HG03571 (cell line): ENCODE data around the gene TMEM250.

Experiments used
- ATAC-seq: cut with Tn5 transposase; IDR thresholded peaks from one replicate; pipeline ENCODE4 v1.9.1; 2021; ENCODE audit not compliant: unreplicated experiment

TMEM250 gene

DNA sequence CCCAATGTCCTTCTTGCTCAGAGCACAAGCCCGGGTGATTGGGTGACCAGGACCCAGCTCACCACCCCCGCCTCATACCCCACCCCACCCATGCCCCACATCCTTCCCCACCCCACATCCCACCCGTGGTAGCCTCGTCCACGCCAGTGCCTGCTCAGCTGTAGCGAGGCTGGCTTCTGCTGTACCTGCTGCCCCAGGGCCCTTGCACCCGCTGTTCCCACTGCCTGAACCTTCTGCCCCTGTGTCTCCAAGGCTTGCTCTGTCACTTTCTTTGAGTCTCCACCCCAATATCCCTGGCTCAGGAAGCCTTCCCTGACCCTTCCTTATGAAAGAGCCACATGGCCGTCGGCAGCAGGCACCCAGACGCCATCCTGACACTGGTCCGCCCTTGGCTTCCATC, 20.5 kb downstream of the TMEM250 start:
- no peak for ATAC-seq

DNA sequence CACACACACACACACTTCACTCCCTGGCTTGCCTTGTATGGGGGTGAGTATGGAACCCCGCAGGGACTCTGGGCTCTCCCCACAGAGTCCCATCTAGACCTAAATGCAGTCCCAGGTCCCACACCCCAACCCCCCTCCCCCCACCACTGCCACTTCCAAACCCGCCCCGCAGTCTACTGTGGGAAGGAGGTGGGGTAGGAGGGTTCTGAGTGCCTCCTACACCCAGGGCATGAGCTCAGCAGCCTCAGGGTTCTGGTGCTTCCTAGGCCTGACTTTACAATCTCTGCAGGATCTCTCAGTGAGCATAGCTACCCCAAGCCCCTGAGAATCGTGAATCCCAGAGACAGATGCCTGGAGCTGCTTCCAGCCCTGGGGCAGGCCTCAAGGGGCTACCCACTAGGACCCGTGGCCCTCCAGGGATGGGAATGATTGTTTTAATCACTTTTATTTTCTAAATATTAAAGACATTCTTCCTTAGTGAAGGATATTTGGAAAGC, 22.1 kb downstream of the TMEM250 start:
- no peak for ATAC-seq

DNA sequence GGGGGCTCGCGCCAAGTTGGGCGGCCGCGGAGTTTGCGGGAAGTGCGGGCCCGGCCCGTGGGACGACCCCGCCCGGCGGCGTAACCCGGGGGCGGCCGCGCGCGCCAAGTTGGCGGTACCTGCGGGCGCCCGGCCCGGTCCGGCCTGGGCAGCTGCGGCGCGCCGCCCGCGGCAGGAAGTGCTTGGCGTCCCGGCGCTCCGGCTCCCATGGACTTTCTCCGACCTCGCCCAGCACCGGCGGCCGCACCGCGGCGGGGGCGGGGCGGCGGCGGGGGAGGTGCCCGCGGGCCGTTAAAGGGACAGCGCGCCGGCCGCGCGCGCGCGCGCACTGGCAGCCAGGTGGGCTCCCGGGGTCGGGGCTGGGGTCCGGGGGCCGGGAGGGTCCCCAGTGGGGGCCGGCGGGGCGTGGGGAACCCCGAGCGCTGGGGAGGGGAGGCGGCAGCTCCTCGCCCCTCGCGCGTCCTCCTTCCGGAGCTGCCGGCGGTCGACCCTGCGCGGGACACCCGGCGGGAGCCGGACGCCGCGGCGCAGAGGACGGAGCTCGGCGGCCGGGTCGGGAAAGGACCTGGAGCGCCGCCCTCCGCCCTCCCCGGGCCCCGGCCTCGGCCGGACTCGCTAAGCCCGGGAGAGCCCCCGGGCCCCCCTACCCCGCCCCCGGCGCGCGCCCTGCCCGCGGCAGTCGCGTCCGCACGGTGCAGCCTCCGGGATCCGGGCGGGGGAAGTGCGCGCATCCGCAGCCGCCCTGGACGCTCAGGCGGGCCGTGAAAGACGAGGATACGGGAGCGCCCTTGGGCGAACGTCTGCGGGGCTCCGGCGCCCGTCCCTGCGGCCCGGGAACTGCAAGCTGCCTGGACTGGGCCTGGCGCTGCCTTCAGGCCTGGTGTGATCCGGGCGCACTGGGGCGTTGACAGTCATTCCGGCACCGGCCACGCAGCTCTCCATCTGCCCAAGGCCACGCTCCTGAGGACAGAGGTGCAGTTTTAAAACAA, 23.3 kb downstream of the TMEM250 start, which contains the start of gene NACC2:
NACC2 (minus strand) TSS at position 220 of the 989 bp plus-strand sequence. CDS start 44,768 bp downstream, outside the sequence.
- no peak for ATAC-seq

DNA sequence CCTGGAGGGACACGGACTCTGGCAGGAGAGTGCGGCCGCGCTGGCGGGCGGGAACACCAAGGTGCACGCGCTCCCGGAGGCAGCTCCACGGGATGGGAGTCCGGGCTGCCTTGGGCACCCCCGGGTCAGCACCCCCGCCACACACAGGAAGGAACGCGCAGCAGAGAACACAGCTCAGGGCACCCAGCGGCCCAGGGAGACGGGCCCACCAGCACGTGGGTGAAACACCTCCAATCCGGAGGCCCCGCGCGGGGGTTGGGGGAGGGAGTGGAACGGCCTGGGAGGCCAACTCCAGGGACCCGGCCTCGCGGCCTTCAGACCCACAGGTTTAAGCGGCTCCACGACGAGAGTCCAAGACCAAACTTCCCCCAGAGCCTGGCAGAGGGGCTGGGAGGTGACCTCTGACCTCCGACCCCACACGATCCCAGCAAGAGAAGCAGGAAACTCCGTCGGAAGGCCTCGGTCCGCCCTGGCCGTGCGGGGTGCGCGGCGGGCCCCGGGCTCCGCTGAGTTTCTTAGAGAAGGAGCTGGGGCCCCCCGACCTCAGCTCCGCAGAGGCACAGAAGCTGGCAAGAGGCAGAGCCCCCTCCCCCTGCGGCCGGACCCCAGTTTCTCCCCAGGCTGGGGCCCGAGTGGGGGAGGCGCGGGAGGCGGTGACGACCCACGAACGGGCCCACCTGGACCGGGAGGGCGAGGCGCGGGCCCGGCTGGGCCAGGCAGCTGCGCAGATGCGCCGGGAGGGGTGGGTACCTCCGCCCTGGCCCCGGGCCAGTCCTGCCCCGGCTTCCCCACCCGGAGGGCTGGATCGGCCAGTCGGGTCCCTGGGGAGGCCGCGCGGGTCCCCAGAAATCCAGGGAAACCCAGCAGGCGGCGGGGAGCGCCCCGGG, 24.4 kb downstream of the TMEM250 start:
- no peak for ATAC-seq

DNA sequence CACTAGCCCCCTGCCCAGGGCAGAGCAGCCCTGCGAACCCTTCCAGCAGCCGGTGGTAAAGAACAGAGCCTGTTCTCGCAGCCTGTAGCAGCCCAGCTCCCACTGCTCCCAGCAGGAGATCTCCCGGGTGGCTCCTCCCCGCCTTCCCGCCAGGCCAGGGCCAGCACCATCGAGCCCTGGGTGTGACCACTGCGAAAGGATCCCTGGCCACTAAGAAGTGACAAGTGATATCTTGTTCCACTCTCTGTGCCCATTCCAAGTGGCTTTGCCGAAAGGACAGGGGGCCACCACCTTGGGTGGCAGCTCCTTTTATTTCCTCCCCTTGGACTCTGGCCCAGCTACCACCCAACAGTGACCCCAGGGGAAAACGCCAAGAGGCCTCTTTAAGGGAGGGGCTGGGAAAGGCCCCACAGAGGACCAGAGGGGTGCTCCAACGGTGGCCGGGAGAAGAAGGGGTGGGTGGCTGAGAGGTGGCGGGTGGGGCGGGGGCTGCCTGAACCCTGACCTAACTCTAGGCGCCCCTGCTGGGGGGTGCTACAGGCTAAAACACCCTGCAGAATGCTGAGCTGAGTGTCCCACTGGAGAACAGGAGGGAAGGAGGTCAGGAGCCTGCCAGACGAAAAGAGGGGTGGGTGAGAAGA, 25.2 kb downstream of the TMEM250 start:
- ATAC-seq: no peak

DNA sequence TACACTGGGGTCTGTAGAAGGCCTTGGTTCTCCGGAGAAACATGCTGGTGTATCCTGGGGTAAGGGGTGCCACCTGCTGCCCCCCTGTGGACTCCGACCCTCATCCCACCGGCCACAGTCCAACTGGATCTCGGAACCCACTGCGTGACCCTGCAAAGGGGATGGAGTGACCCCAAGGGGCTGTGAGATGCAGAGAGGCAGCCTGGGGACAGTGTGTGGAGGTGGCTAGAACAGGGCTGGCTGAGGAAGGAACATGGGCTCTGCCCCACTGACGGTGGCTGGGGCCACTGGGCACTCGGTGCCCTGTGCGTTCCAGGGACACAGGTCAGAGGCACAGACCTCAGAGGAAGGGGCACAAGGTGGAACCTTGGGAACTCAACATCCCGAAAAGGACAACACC, 25.9 kb downstream of the TMEM250 start:
- ATAC-seq: no peak

DNA sequence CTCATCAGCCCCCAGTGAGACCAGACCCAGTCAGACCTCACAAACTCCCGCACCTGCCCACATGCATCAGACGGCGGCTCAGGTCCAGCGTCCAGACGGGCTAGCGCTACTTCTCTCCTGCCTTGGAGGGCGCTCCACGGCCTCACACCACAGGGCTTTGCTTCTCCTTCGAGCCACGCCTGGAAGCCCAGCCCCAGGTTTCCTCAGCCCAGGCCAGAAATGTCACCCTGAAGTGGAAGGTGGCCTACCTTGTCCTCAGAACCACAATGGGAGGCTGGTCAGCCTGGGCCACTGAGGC, 26.4 kb downstream of the TMEM250 start:
- no peak for ATAC-seq

DNA sequence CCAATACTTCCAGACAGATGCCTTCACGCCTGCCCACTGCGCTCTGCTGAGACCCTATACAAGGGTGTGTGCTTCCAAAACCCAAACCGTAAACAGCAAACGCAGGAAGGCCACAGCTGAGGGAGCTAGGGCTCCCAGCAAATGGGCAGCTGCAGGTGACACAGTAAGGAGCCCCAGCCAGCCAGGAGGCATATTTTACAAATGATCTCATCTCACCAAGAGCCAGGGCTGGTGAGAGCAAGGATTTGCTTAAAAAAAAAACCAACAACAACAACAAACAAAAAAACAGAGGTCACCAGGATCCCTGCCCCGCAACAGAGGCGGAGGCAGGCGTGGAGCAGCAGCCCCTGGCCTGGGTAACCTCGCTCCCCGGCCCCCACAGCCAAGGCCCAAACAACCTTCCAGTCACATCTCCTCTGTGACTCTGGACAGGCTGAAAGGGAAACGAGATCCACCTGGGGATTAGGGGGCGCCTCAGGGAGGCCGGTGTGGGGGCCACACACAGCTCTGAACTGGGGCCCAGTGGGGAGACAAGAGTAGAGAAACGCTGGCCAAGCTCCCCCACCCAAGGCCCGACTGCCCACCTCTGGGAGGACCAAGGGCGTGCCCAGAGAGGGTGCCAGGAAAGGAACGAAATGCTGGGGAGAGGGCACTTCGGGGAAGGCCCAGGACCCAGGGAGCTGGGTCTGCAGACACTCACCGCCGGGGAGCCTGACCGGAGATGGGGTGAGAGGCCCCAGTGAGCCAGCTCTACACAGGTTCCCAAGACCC, 26.9 kb downstream of the TMEM250 start:
- no peak for ATAC-seq

DNA sequence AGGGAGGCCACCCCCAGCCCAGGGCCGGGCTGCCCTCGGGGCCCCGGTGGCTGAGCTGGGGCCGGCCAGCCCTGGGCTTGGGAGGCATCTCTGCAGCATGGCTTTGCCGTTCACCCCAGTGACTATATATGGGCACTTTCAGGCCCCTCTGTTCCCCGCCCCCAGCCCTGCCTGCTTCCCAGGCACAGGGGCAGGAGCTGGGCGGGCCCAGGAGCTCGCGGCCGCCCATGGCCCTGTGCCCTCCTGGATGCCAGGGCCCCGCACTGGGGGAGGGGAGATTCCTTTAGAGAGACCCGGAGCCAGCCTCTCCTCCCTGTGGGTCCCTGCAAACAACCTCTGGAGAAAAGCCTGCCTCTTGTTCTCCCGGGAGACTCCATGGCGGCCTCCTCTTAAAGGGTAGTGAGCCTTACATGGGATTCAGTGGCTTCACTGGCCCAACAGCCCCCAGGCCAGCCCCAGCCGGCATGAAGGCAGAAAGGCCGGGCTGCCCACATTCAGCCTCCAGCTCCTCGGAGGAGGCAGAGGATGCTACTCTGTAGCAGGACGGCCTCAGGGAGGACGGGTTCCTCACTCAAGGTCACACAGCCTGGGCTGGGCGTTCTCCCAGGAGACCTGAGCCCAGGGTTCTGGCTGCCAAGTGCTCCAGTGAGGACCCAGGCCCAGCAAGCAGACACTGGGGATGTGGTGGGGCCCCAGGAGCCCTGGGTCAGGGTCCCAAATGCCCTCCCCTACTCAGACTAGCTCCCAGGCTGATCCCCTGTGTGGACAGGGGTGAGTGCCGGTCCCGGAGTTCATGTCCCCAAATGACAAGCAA, 27.7 kb downstream of the TMEM250 start:
- no peak for ATAC-seq

DNA sequence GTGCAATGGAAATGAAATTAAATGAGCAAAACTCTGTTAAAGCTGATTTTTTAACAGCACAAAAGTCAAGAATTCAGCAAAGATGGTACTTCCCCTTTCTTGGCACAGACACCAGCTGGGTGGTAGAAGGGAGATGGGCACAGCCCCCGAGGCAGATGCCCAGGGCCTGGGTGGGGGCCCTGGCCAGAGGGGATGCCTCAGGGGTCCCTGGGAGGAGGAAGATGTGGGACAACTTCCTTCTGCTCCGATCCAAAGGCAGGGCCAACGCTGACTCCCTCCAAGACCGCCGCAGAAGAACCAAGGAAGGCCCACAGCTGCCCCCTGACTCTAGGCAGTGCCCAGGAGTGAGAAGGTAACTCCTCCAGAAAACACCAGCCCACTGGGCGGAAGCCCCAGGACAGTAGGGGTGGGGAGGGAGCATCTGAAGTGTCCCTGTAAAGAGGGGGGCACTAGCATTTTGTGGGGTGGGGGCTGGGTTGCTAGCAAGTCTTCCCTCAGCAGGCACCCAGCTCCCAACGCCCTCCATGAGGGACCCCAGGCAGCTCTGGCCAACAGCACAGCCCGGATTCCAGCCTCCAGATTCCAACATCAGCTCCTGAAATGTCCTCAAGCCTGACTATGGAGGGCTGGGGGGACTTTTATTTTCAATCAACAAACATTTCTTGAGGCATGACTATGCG, 28.5 kb downstream of the TMEM250 start:
- no peak for ATAC-seq

DNA sequence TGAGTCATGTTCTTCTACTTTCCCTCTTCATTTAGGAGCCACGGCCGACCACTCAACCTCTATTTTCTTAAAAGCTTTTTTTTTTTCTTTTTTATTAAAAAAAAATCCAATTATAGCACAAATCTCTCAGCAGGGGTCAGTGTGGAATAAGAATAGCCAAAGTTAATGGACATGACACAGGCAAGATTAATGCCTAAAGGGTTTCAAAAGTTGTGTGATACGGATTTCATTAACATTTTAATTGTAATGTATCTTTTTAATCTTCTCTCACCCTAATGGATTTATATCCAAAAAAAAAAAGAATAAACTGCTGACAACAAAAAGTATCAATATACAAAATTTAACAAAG, 29.0 kb downstream of the TMEM250 start:
- ATAC-seq: no peak

DNA sequence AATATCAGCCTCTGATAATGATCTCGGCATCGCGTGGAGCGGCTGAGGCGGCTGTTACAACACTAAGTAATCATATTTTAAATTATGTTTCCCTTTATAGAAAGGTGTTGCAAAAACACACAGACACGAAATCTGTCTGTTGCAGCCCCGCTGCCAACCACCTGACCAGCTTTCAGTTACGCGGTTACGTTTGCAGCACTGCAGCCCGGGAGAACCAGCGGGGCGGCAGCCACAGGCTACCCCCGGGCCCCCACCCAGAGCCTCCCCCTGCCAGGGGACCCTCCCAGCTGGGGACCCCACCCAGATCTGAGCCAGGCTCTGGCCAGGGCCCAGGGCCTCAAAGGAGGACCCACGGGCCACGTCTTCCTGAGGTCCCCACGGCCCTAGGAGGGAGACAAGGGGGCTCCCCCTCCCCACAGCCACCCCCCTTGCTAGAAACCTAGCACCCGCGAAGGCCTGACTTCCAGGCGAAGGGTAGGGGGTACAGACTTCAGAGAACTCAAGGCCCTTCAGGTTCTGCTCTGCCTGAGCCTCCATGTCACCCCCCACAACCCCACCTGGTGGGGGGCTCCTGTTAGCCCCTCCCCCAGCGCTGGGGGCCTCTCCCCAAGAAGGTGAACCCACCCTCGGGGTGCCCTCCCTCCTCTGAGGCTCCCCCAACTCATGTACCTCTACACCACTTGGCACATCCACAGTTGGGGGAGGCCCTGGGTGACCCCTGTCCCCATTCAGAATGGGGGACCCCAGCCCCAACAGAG, 29.6 kb downstream of the TMEM250 start:
- ATAC-seq: no peak

DNA sequence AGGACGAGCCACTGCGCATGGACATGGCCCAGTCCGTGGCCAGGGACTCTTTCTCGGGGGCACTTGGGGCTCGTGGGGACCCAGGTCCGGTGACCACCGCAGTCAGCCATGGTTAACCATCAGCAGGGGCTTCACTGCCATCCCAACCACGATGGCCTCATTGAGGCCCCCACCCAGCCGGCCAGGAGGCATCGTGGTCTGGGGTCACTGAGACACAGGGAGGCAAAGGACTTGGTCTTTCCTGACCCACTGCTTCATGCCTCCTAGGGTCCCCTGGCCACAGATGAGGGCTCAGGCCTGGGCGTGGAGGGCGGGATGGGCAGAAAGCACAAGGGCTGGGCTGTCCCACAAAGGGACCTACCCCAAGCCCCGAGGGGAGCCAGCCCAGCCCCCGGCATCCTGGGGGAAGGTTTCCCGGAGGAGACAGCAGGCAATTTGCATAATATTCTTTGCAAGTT, 30.2 kb downstream of the TMEM250 start:
- no peak for ATAC-seq

DNA sequence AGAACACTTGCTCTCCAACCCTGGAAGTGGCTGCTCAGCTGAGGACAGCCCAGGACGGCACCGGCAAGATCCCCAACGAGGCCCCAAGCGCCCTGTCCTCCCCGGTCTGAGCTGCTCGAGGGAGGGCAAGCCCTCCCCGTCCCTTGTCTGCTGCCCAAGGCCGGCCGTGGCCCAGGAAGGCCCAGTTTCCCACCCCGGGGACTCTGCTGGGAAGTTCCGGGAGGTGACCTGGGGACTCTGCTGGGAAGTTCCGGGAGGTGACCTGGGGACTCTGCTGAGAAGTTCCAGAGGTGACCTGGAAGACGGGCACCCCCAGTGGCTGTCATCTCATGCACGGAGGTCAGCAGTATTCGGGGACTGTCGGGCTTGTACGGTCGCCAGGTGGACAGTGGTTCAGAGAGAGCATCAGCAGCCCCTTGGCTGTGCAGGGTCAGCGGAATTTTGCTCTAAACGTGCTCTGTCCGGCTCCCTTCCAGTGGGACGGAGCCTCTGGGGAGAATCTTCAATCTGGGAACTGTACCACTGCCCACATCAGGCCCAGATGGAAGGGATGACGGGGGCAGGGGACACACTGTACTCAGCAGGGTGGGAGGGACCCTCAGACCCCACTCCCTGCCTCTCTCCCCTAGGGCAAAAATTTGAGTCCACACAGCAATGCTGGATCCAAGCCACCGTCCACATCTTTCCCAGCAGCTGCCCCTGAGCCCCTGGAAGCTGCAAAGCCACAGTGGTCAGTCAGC, 30.8 kb downstream of the TMEM250 start:
- ATAC-seq: no peak

DNA sequence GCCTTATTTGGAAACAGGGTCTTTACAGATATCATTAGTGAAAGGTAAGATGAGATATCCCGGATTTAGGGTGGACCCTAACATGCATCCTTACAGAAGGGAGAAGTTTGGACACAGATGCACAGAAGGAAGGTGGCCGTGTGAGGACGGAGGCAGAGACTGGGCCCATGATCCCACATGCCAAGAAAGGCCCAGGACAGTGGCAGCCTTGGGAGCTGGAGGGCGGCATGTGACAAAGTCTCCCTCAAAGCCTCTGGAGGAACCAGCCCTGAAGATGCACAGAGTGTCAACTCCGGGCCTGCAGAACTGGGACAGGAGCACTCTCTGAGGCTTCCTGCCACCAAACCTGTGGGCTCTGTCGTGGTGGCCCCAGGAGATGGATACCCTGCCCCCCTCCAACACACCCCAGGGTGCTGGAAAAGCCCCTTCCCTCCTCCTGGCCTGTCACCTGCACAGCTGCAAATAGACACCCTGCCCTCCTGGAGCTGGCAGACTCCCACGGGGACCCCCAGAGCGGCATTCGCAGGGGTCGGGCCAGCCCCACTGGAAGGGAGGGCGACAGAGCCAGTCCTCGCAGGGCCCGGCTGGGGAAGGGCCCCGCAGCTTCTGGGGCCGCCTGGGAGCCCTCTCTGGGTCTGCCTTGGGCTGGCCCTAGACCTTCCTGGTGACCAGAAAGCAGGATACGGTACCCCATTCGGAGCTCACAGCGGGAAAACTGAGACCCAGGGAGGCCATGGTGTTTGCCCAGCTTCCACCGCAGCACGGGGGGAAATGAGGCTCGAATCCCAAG, 31.5 kb downstream of the TMEM250 start:
- no peak for ATAC-seq

DNA sequence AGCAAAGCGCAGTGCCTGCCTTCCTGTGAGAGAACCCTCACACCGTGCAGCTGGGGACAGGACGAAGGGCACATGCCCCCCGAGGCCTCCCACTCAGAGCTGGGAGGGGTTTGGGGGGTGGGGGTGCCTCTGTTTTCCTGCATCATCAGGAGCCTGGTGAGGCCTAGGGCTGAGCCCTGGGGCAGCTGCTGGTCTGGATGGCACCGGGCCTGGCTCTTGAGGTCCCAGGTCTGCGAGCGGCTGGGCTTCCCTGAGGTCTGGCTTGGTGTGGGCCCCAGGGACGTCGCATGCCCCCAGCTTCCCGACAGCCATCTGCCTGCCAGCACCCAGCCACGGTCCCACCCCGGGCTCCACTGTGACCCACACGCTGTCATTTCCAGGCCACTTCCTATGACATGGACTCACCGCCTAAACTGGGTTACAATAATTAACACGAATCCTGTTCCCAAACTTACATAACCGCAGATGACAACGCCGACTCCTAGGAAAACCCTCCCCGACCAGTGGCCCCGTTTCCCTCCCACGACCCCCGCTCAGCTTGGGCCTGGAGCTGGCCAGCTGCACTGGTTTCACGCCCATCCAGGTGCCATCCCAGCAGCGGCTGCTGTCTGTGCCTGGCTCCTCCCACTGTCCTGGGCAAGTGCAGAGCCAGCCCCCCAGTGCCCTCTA, 32.3 kb downstream of the TMEM250 start:
- no peak for ATAC-seq
